Brain microvascular endothelial cell (primary cell): ENCODE measurements around the gene FTCDNL1.

ENCODE experiments used
- DNase-seq: peaks from one replicate; pipeline ENCODE4 v3.0.0-alpha.2; 2020
- H3K27ac ChIP-seq: fragments of 250-450 bp; sonication (Bioruptor Pico); 2 replicates; pipeline ENCODE4 v1.5.1; 2020; ENCODE audit warnings: mild to moderate bottlenecking, moderate library complexity
- H3K27me3 ChIP-seq: fragments of 250-450 bp; sonication (Bioruptor Pico); replicated peaks from 2 replicates; pipeline ENCODE4 v1.5.1; 2020; ENCODE audit warnings: mild to moderate bottlenecking
- H3K36me3 ChIP-seq: fragments of 250-450 bp; sonication (Bioruptor Pico); replicated peaks from 2 replicates; pipeline ENCODE4 v1.5.1; 2020; ENCODE audit warnings: mild to moderate bottlenecking
- H3K4me3 ChIP-seq: 2 replicates; pipeline ENCODE4 v1.5.1; 2011; ENCODE audit warnings: low read depth, mild to moderate bottlenecking, control low read depth, low read length, moderate library complexity
- CTCF ChIP-seq: IDR thresholded peaks from 2 replicates; pipeline ENCODE4 v1.5.1; 2011; ENCODE audit warnings: low read depth, mild to moderate bottlenecking, moderate library complexity, low read length, control low read depth, inconsistent platforms; ENCODE audit errors: missing control alignments
- in situ Hi-C: cut with HindIII; loops from 2 replicates; pipeline ENCODE4 v1.10.0; 2017; ENCODE audit warnings: low sequenced_read_pairs, low pct_ligation_motif_present

Gene FTCDNL1

DNA sequence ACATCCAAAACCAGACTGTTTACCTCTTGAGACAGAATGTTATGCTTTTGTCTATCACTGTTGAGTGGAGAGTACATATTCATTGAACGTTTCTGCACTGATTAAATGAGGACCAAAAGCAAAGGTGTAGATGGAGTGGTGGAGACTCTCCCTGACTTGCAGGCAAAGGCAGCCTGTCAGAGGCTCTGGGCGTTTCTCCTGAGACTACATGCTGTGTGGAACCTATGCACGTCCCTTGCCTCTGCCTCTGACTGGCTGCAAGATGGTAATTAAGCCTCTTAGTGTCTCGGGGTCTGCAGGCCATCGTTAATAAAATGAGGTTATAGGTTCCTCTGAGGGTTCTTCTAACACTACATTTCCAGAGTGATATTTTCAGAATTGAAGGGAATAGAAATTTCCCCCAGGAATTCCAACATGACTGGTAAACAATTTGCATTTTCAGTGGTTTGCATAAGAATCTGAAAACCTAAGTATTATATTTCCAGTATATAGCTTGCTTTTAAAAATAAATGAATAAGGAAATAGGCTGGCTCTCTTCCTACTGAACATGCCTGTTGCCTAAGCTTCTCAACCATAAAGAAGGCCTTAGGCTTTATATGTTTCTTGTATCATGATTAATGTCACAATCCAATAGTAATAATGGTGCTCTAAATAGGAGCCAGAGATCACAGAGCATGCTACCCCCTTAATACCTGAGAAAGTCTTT is 107.4 kb downstream of the FTCDNL1 start:
- no peaks in the 10 kb centered on the region for H3K36me3 ChIP-seq
- in situ Hi-C loops = no loop called here
- DNase-seq = no peak
- H3K27me3 ChIP-seq = peaks cover 1% of the 10 kb centered on the region
- H3K4me3 ChIP-seq = no peak overlapping the region
- H3K27ac ChIP-seq = no peak overlapping the region
- no peak for TF ChIP-seq CTCF

DNA sequence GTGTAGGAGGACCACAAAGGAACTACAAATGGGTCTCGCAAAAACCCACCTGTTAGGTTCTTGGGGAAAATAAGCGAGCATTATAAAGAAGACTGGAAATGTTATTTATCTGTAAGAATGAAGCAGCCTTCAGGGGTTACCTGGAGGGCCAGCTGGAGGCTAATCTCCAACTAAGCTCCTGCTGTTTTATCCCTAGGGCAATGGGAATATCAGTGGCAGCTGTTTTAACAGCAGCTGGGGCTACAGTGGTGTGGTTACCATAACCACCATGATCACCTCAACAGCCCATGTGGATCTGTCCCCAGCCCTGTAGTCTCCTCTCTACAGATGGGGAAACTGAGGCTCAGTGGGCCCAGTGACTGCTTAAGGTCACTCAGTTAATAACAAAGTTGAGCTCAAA is 108.1 kb downstream of the FTCDNL1 start:
- no peak for TF ChIP-seq CTCF
- Histone ChIP-seq H3K27me3 (peaks cover 1% of the 10 kb centered on the region), H3K27ac (no peak overlapping the region), H3K36me3 (no peaks in the 10 kb centered on the region), H3K4me3 (no peak overlapping the region)
- in situ Hi-C loops = no loop called here
- DNase-seq = no peak

DNA sequence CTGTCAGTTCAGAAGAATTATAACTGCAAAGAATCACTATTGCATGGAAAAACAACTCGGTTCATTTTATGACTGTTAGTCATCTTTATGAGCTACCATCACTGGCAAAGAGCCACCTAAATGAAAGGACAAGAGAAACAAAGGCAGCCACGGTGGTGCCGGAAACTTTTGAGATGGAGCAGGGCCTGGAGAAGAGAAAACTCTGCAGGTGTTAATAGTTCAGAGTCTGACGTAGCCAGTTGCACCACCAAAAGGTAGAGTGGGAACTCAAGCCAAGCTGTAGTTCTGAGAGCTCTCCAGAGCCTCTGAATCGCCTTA is 110.9 kb downstream of the FTCDNL1 start:
- in situ Hi-C loops = no loop called here
- Histone ChIP-seq H3K36me3 (no peaks in the 10 kb centered on the region), H3K4me3 (no peak overlapping the region), H3K27ac (no peak overlapping the region), H3K27me3 (peaks cover 1% of the 10 kb centered on the region)
- DNase-seq = no peak
- no peak for TF ChIP-seq CTCF

GRCh38 chr2:199739413-199740110 is 111.4 kb downstream of the FTCDNL1 start:
- Histone ChIP-seq H3K4me3 (no peak overlapping the region), H3K36me3 (no peaks in the 10 kb centered on the region), H3K27me3 (peaks cover 1% of the 10 kb centered on the region), H3K27ac (no peak overlapping the region)
- peak; percentile 57 for DNase-seq
- TF ChIP-seq CTCF = peak; percentile 89
- in situ Hi-C loops = no loop called here

- H3K27me3 ChIP-seq = peaks cover 1% of the 10 kb centered on the region
- no peak overlapping the region for H3K4me3 ChIP-seq
- in situ Hi-C loops = no loop called here
- no peaks in the 10 kb centered on the region for H3K36me3 ChIP-seq
- no peak for DNase-seq
- no peak overlapping the region for H3K27ac ChIP-seq
- no peak for TF ChIP-seq CTCF
Observed at GRCh38 chr2:199738727-199739412, 112.1 kb downstream of the FTCDNL1 start.
